ENCODE data around the gene TEX44.
"Not testable (repeated sequence)": the region's sequence is repeated elsewhere in the genome, so short reads cannot be mapped to it uniquely, and the experiment has no call there.

The TEX44 gene

GRCh38 chr2:231592636-231593145 lies at the start of gene TEX44:
Gene TEX44 (plus strand): TSS chr2:231592864. CDS start chr2:231592952, 88 bp downstream.
- DNase-seq, result no peak

- peak; percentile 39 for DNase-seq
These were observed 47.4 kb upstream of the TEX44 start for GRCh38 chr2:231545105-231545902.

DNA sequence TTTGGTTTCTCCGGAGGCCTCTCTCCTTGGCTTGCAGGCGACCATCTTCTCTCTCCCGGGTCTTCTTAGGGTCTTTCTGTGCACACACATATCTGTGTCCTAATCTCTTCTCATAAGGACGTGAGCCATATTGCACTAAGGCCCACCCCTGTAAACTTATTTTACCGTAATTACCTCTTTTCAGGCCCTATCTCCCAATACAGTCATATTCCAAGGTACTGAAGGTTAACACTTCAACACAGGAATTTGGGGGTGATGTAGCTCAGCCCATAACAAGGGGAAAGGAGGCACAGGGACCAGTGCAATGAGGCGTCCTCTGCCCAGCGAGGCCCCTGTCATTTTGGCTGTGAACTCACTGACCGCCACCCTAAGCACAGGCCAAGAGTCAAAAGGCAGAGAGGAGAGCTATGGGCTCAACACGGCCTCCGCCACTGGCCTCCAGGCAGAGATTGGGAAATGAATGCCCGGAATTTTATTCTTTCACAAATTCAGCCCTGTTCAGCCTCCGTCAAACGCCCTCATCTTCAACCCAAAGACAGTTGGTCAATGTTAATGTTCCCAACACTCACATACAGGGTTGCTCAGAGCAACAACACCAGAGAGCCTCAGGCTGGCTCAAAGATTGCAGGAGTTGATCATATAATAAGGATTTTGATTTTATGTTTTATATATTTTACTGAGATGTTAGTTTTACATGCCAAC lies 46.5 kb upstream of the TEX44 start:
- DNase-seq, result no peak

DNA sequence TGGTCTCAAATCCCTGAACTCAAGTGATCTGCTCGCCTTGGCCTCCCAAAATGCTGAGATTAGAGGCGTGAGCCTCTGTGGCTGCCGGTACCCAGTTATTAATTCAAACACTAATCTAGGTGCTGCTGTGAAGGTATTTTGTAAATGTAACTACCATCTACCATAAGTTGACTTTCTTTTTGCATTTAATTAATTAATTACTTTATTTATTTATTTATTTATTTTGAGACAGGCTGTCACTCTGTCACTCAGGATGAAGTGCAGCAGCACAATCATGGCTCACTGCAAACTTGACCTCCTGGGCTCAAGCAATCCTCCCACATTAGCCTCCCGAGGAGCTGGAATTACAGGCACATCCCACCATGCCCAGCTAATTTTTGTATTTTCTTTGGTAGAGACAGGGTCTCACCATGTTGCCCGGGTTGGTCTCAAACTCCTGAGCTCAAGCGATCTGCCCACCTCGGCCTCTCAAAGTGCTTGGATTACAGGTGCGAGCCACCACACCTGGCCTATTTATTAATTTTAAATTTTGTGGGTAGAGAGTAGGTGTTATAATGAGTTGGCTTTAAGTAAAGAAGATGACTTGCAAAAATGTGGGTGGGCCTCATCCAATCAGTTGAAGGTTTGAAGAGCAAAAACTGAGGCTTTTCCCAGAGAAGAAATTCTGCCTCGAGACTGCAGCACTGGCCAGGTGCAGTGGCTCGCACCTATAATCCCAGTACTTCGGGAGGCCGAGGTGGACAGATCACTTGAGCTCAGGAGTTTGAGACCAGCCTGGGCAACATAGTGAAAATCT lies 45.2 kb upstream of the TEX44 start:
- no peak for DNase-seq

- no peak for DNase-seq
These were observed 43.9 kb upstream of the TEX44 start for GRCh38 chr2:231548752-231549151.

DNA sequence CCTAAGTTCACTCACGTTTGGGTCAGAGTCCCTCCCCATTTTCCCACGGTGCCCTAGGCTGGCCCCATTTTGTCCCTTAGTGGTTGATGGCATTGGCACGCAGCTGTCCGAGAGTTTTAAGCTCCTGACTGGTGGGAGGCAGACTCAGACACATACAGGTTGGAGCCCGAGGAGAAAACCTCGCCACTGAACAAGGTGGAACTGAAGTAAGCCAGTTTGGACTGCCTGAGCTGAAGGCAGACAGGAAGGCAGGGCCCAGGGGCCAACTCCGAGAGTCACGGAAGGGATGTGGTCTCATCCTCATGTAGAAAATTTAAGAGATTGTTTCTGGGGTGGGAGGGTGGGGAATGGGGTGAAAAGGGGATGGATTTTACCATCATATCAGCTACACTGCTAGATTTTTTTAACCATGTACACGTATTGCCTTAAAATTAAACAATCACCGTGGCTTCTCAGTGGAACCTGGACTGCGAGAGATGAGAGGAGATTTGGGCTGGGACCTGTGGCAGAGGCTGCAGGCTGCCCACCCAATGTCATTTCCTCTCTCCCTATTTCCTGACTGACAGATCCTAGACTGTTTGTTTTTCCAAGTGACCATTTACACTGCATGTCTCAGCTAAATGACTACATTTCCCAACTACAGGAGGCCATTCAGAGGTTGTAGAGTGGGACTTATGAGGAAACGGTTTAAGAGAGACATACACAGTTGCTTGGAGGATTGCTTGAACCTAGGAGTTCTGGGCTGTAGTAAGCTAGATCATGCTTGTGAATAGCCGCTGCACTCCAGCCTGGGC lies 43.0 kb upstream of the TEX44 start:
- DNase-seq, result no peak

DNA sequence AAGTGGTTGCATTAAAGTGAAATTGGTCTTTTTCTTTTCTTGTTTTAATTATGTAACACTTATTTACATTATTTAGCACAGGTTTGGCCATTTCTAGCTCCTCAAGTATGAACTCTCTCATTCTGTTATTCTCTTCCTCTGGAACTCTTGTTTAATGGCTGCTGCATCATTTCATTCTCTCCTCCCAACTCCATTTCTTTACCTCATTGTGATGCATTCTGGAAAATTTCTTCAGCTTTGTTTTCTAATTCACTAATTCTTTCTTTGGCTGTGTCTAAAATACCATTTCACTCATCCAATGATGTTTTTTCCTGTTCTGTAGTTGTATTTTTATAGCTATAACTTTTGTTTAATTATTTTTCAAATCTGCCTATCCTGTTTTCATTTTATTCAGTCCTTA lies 39.9 kb upstream of the TEX44 start:
- no peak for DNase-seq

DNA sequence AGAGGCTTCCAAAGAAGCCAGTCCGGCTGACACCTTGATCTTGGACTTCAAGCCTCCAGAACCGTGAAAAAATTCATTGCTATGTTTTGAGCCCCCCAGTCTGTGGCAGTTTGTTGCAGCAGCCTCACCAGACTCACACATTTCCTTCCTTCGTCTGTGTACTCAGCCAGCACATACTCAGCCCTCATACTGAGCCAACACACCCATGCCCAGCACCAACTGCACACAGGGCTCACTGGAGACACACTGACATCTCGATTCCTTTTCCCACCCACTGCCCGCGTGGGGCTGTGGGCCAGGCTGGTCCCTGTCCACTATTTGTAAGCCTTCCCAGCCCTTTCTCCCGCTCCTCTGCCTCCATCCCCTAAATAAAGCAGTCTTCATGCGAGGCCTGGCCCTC lies 38.3 kb upstream of the TEX44 start:
- DNase-seq, result no peak

- DNase-seq, result no peak
These were observed 37.7 kb upstream of the TEX44 start for GRCh38 chr2:231554748-231555545.

GRCh38 chr2:231556496-231556895 lies 36.2 kb upstream of the TEX44 start:
- DNase-seq, result not testable (repeated sequence)

DNA sequence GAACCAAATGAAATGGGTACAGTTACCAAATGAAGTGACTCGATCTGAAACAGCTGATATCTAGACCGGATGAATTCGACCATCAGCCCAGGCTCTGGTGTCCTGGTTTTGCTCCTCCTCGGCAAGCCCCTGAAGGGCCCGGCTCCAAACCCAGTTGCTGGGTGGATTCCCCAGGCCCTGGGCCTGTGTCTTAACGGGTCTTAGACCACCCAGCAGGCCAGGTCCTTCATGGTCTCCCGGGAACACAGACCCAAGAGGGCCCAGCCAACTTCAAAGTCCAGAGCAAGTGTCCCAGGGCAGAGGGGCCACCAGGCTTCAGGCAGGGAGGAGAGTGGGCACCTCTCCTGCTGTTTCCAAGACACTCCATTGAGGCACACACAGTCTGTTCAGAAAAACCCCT lies 35.7 kb upstream of the TEX44 start:
- no peak for DNase-seq

GRCh38 chr2:231557571-231558217 lies 35.0 kb upstream of the TEX44 start:
- DNase-seq, result peak; percentile 62

DNA sequence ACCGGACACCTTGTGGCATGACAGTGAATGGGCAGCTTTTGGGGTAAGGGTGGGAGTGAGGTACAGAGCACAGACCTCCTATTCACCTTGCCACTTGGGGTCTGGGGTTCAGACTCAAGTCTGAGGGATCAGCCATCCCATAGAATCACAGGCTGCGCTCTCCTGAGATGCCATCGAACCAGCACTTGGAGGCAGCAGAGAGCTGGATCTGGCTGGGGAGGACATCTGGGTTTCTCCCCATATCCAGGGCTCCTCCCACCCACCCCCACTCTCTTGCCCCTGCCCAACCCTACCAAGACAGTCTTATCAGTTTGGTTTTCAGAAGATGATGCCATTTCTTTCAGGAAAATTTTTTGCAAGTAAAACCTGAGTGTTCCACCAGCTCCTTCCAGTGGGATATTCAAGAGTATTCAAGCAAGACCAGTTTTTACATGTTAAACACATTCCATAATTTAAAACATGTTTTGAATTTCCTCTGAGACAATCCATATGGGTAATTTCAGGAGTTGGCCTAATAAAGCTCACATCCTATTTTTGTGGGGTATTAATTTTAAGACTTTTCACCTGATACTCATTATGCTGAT lies 29.2 kb upstream of the TEX44 start:
- DNase-seq, result no peak

GRCh38 chr2:231565887-231566594 lies 26.6 kb upstream of the TEX44 start:
- DNase-seq, result no peak

- DNase-seq, result no peak
These were observed 25.5 kb upstream of the TEX44 start for GRCh38 chr2:231567159-231567558.

DNA sequence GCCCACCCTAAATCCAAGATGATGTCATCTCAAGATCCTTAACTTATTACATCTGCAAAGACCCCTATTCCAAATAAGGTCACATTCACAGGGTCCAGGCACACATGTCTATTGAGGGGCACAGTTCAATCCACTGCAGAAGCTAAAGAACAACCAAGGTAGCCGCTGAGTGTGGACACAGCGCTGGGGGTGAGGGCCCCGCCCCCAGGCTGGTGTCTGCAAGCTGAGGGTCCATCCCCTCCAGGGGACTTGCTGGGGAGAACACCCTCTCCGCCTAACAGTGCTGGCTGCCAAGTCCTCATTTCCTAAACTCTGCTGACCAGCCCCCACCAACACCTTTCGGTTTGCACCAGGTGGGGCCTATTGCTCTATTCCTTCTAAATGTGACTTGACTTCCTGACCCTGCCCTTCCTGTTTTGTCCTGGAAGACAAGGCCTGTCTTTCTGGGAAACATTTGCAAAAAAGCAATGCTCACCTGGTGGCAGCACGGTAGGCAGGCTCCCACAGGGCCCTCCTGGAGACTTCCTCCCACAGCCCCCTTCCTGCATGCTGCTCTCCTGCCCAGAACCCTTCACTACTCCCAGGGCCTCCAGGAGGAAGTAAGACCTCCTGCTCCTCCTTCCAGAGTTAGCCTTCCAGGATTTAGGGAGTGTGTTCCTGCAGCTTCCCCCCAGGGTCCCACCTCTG lies 24.4 kb upstream of the TEX44 start:
- DNase-seq, result no peak

DNA sequence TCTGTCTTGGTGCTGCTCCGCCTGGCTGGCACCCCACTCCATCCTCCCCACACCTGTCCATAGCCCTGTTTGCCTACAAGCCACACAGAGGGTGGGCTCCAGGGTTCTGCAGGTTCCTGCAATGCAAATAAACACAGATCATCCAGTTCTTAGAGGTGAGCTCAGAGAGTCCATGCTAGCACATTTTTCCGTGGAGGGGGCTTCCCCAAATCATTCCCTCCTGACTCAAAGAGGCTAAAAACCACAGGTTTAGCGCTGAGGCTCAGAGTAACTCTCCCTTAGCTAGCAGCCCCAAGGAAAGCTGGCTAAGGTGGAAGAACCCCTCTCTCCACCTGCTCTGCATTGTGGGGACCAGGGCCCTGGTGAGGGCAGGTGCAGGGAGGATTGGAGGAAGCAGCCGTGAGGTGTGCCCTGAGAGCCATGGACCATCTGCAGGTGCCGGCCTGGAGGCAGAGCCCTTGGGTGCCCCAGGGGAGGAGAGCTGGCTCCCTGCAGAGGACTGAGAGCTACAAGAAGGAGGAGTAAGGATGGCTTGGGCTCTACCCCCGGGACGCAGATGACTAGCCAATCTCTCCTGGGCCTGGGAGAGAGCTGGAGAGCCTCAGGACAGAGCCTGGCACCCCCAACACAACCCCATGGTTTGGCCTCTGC lies 23.8 kb upstream of the TEX44 start:
- no peak for DNase-seq

- DNase-seq, result not testable (repeated sequence)
These were observed 21.7 kb upstream of the TEX44 start for GRCh38 chr2:231570915-231571314.

DNA sequence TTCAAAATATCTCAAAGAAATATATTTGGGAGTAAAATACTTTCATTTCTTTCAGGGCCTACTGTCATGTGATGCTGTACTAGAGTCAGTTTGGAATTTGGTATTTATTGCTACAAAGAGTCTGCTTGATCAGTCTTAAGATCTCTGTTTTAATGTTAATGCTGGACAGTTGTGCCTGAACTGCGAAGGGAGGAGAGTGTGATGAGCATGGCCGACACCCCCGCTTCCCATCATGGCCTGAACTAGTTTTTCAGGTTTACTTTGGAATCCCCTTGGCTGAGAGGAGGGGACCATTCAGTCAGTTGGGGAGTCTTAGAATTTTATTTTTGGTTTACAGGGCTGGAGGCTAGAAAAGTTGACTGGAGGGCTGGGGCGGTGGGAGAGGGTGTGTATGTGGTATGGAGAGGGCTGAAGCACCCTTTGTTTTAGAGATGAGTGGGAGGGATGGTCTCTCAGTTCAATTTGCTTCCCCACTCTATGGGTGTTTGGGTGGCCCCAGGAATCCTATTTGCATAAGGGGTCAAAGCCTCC lies 20.9 kb upstream of the TEX44 start:
- no peak for DNase-seq

All from activated gamma-delta T cell treated with Interleukin-2 at 50 U/mL for 16 hours (primary cell).